RPMI7951 (cell line): ENCODE results near the gene SKAP1. TPM values are rescaled to one million over a fixed set of nuclear protein-coding genes. Genes with fewer than 3 reads are reported as not detected.
A peak's percentile ranks its signal among the peaks of the same experiment; 100 is the strongest.
"Not testable (repeated sequence)": the region's sequence is repeated elsewhere in the genome, so short reads cannot be mapped to it uniquely, and the experiment has no call there.

Experiments used
- DNase-seq: peaks from one replicate; pipeline ENCODE4 v3.0.0-alpha.2; 2012; ENCODE audit warnings: low read depth
- total RNA-seq: library from RNA; depleted of rRNA; stranded (reverse); fragments of >200 nt; shearing (Covaris generic); gene quantifications from 2 replicates; pipeline ENCODE4 v1.2.3, GENCODE V29; 2014

SKAP1 gene
- total RNA-seq, 1 experiment from 2014 or later = not detected

GRCh38 chr17:48449335-48449734, 19.3 kb upstream of the SKAP1 start:
- DNase-seq = not testable (repeated sequence)

GRCh38 chr17:48445248-48445620, 15.2 kb upstream of the SKAP1 start:
- DNase-seq = no peak

- DNase-seq = no peak
Measured at GRCh38 chr17:48444516-48445247, 14.7 kb upstream of the SKAP1 start.

- no peak for DNase-seq
Measured at GRCh38 chr17:48443712-48444111, 13.7 kb upstream of the SKAP1 start.

- peak; percentile 14 for DNase-seq
Measured at GRCh38 chr17:48442819-48443218, 12.8 kb upstream of the SKAP1 start.

- no peak for DNase-seq
Measured at GRCh38 chr17:48441862-48442261, 11.8 kb upstream of the SKAP1 start.

GRCh38 chr17:48441231-48441711, 11.3 kb upstream of the SKAP1 start:
- peak; percentile 29 for DNase-seq

- DNase-seq = no peak
Measured at GRCh38 chr17:48440669-48441068, 10.7 kb upstream of the SKAP1 start.

- peak; percentile 15 for DNase-seq
Measured at GRCh38 chr17:48439875-48440505, 10.0 kb upstream of the SKAP1 start.

GRCh38 chr17:48439110-48439850, 9.3 kb upstream of the SKAP1 start:
- DNase-seq = no peak

GRCh38 chr17:48438516-48439061, 8.6 kb upstream of the SKAP1 start:
- no peak for DNase-seq

GRCh38 chr17:48433896-48434295, 3.9 kb upstream of the SKAP1 start:
- DNase-seq = no peak

GRCh38 chr17:48432820-48433775, 3.1 kb upstream of the SKAP1 start:
- DNase-seq = no peak

- DNase-seq = no peak
Measured at GRCh38 chr17:48429156-48429555, 858 bp downstream of the SKAP1 start.

- DNase-seq = peak; percentile 25
Measured at GRCh38 chr17:48427598-48427997, 2.4 kb downstream of the SKAP1 start.

GRCh38 chr17:48426761-48427500, 3.1 kb downstream of the SKAP1 start:
- DNase-seq = no peak

- DNase-seq = no peak
Measured at GRCh38 chr17:48426019-48426665, 3.9 kb downstream of the SKAP1 start.

GRCh38 chr17:48422060-48422459, 8.0 kb downstream of the SKAP1 start:
- DNase-seq = not testable (repeated sequence)

- DNase-seq = peak; percentile 5
Measured at GRCh38 chr17:48420823-48421222, 9.2 kb downstream of the SKAP1 start.

GRCh38 chr17:48416971-48417370, 13.0 kb downstream of the SKAP1 start:
- DNase-seq = no peak
